HG03469 (cell line): Measurements from ENCODE around the gene C2CD5.
"Not testable (repeated sequence)": the region's sequence is repeated elsewhere in the genome, so short reads cannot be mapped to it uniquely, and the experiment has no call there.

ENCODE experiments used
- ATAC-seq: cut with Tn5 transposase; IDR thresholded peaks from one replicate; pipeline ENCODE4 v1.9.1; 2021; ENCODE audit warnings: mild to moderate bottlenecking, moderate library complexity, moderate number of reproducible peaks; ENCODE audit not compliant: unreplicated experiment

C2CD5 gene

GRCh38 chr12:22480016-22480415, 64.3 kb downstream of the C2CD5 start:
- no peak for ATAC-seq

GRCh38 chr12:22477894-22478287, 66.5 kb downstream of the C2CD5 start:
- no peak for ATAC-seq

GRCh38 chr12:22477166-22477893, 67.0 kb downstream of the C2CD5 start:
- no peak for ATAC-seq

GRCh38 chr12:22476133-22476532, 68.2 kb downstream of the C2CD5 start:
- no peak for ATAC-seq

- no peak for ATAC-seq
These were observed 69.2 kb downstream of the C2CD5 start for GRCh38 chr12:22474970-22475720.

- peak; percentile 43 for ATAC-seq
These were observed 71.1 kb downstream of the C2CD5 start for GRCh38 chr12:22473212-22473611.

- ATAC-seq = no peak
These were observed 77.2 kb downstream of the C2CD5 start for GRCh38 chr12:22467190-22467589.

- no peak for ATAC-seq
These were observed 81.0 kb downstream of the C2CD5 start for GRCh38 chr12:22463306-22463705.

- ATAC-seq = no peak
These were observed 82.6 kb downstream of the C2CD5 start for GRCh38 chr12:22461786-22462185.

GRCh38 chr12:22459838-22460490, 84.4 kb downstream of the C2CD5 start:
- peak; percentile 67 for ATAC-seq

GRCh38 chr12:22458298-22458937, 85.9 kb downstream of the C2CD5 start:
- ATAC-seq = no peak

- no peak for ATAC-seq
These were observed 87.3 kb downstream of the C2CD5 start for GRCh38 chr12:22457085-22457484.

- ATAC-seq = no peak
These were observed 90.8 kb downstream of the C2CD5 start for GRCh38 chr12:22453511-22453910.

GRCh38 chr12:22447223-22447622, 97.1 kb downstream of the C2CD5 start:
- ATAC-seq = no peak

- ATAC-seq = not testable (repeated sequence)
These were observed 100.1 kb downstream of the C2CD5 start for GRCh38 chr12:22444317-22444665.

- ATAC-seq = peak; percentile 99
These were observed 100.7 kb downstream of the C2CD5 start for GRCh38 chr12:22443379-22444316.

GRCh38 chr12:22437031-22437806, 107.1 kb downstream of the C2CD5 start:
- ATAC-seq = no peak

- ATAC-seq = no peak
These were observed 108.8 kb downstream of the C2CD5 start for GRCh38 chr12:22435583-22435982.

- no peak for ATAC-seq
These were observed 112.6 kb downstream of the C2CD5 start for GRCh38 chr12:22431693-22432251.
